ENCODE results near the gene METTL1. TPM values are rescaled to one million over a fixed set of nuclear protein-coding genes. Genes with fewer than 3 reads are reported as not detected.

Gene METTL1
- total RNA-seq, 2 donors from 2014 or later: 26.1 to 28.7 TPM

DNA sequence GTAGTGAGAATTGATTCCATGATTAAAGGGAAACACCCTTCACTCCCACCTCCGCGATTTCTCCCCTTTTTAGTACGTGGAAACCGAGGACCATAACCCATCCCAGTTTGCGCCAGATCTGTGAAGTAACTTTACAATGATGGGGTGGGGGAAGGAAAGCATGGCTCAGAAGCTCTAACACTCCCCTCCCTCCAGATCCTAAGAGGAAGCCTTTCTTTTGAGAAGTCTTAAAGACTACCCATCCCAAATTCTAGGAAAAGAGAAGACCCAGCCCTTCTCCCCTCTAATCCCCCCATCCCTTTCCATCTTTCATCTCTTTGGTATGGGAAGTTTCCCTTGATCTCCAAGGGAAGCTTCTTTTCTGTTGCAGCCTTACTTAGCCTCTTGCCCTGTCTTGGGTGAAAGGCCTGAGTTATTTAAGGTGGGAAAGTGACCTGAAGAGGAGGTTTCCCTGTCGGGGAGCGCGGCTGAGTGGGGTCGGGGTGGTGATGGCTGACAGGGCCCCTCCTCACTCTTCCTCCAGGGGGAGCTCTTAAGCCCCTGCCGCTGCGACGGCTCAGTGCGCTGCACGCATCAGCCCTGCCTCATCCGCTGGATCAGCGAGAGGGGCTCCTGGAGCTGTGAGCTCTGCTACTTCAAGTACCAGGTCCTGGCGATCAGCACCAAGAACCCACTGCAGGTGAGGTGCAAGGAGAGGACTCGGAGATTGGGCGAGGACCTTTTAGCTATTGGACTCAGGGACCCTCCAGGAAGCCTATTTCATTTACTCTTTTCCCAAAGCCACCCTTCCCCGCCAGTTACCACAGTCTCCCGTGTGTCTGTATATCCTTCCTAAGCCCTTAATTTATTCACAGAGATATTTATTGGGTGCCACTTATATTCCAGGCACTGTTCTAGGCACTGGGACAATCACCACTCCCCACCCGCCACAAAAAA, 15.2 kb downstream of the METTL1 start:
- Mint-ChIP-seq H3K9me3 (no peaks in the 10 kb centered on the region), H3K4me1 (peaks cover 29% of the 10 kb centered on the region), H3K4me3 (peak overlapping the region; percentile 73), H3K36me3 (ENCODE audit: low read depth) (peaks cover 13% of the 10 kb centered on the region), H3K27me3 (ENCODE audit: insufficient read depth) (peaks cover 68% of the 10 kb centered on the region), H3K27ac (no peak overlapping the region)
- peak; percentile 95 for DNase-seq
- Histone ChIP-seq H3K27me3 (ENCODE audit: control insufficient read depth, insufficient read depth, low read length, poor library complexity, severe bottlenecking) (peaks cover 56% of the 10 kb centered on the region), H3K9me3 (ENCODE audit: control insufficient read depth, low read length) (no peaks in the 10 kb centered on the region), H3K4me3 (ENCODE audit: low read length) (peak overlapping the region; percentile 79), H3K27ac (ENCODE audit: low read depth, low read length) (no peak overlapping the region), H3K9ac (ENCODE audit: extremely low read depth, low read length, poor library complexity, severe bottlenecking) (no peak overlapping the region), H3K36me3 (ENCODE audit: control insufficient read depth, insufficient read depth, low read length) (peaks cover 7% of the 10 kb centered on the region), H3K4me1 (ENCODE audit: control insufficient read depth, insufficient read depth, low read length) (no peaks in the 10 kb centered on the region)
- 13 to 18% methylated on average over 5 to 16 of the region's 22 CpGs for WGBS, 2 experiments (ENCODE audit: insufficient coverage in 1 of 2, insufficient read length in 1 of 2)
- TF ChIP-seq, protein P1, sequence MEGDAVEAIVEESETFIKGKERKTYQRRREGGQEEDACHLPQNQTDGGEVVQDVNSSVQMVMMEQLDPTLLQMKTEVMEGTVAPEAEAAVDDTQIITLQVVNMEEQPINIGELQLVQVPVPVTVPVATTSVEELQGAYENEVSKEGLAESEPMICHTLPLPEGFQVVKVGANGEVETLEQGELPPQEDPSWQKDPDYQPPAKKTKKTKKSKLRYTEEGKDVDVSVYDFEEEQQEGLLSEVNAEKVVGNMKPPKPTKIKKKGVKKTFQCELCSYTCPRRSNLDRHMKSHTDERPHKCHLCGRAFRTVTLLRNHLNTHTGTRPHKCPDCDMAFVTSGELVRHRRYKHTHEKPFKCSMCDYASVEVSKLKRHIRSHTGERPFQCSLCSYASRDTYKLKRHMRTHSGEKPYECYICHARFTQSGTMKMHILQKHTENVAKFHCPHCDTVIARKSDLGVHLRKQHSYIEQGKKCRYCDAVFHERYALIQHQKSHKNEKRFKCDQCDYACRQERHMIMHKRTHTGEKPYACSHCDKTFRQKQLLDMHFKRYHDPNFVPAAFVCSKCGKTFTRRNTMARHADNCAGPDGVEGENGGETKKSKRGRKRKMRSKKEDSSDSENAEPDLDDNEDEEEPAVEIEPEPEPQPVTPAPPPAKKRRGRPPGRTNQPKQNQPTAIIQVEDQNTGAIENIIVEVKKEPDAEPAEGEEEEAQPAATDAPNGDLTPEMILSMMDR (conservative IDR thresholded peaks at IDR 0.05): peak; percentile 92

GRCh38 chr12:57755454-57756372, 16.2 kb downstream of the METTL1 start:
- peak; percentile 83 for DNase-seq

DNA sequence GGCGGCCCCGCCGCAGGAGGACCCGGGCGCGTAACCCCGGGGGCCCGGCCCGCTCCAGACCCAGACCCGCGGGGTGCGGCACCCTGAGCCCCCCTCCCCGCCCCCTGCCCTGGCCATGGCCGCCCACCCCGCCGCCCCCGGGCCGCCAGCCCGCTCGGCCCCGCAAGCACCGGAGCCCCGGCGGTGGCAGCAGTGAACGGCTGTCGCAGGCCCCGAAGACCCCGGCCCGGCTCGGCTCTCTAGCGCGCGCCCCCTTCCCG, 16.8 kb downstream of the METTL1 start:
- H3K27me3 ChIP-seq (ENCODE audit: control insufficient read depth, insufficient read depth, low read length, poor library complexity, severe bottlenecking): peaks cover 43% of the 10 kb centered on the region
- peaks cover 5% of the 10 kb centered on the region for H3K4me1 ChIP-seq (ENCODE audit: control insufficient read depth, insufficient read depth, low read length)
- Mint-ChIP-seq H3K4me1 (peaks cover 37% of the 10 kb centered on the region), H3K4me3 (peak overlapping the region; percentile 73), H3K36me3 (ENCODE audit: low read depth) (peaks cover 28% of the 10 kb centered on the region), H3K9me3 (no peaks in the 10 kb centered on the region), H3K27me3 (ENCODE audit: insufficient read depth) (peaks cover 54% of the 10 kb centered on the region), H3K27ac (no peak overlapping the region)
- DNase-seq: no peak
- H3K36me3 ChIP-seq (ENCODE audit: control insufficient read depth, insufficient read depth, low read length): peaks cover 18% of the 10 kb centered on the region
- no peaks in the 10 kb centered on the region for H3K9me3 ChIP-seq (ENCODE audit: control insufficient read depth, low read length)
- no peak overlapping the region for H3K9ac ChIP-seq (ENCODE audit: extremely low read depth, low read length, poor library complexity, severe bottlenecking)
- WGBS, 2 experiments (ENCODE audit: insufficient coverage in 1 of 2, insufficient read length in 1 of 2): 0% methylated on average over 33 of the region's 34 CpGs; no CpG with 5 or more reads in 1 of the 2 experiments
- TF ChIP-seq, protein P1 (conservative IDR thresholded peaks at IDR 0.05): no peak
- no peak overlapping the region for H3K27ac ChIP-seq (ENCODE audit: low read depth, low read length)
- H3K4me3 ChIP-seq (ENCODE audit: low read length): no peak overlapping the region

More at GRCh38 chr12:57755454-57756372, 16.2 kb downstream of the METTL1 start:
- TF ChIP-seq, protein P1 (conservative IDR thresholded peaks at IDR 0.05): no peak
- Histone ChIP-seq H3K27me3 (ENCODE audit: control insufficient read depth, insufficient read depth, low read length, poor library complexity, severe bottlenecking) (peaks cover 46% of the 10 kb centered on the region), H3K4me1 (ENCODE audit: control insufficient read depth, insufficient read depth, low read length) (peaks cover 4% of the 10 kb centered on the region), H3K36me3 (ENCODE audit: control insufficient read depth, insufficient read depth, low read length) (peaks cover 12% of the 10 kb centered on the region), H3K9me3 (ENCODE audit: control insufficient read depth, low read length) (no peaks in the 10 kb centered on the region), H3K9ac (ENCODE audit: extremely low read depth, low read length, poor library complexity, severe bottlenecking) (no peak overlapping the region), H3K4me3 (ENCODE audit: low read length) (peak overlapping the region; percentile 79), H3K27ac (ENCODE audit: low read depth, low read length) (no peak overlapping the region)
- 0% methylated on average over 28 to 70 of the region's 76 CpGs for WGBS, 2 experiments (ENCODE audit: insufficient coverage in 1 of 2, insufficient read length in 1 of 2)
- peaks cover 59% of the 10 kb centered on the region for H3K27me3 Mint-ChIP-seq (ENCODE audit: insufficient read depth)
- no peak overlapping the region for H3K27ac Mint-ChIP-seq
- peaks cover 22% of the 10 kb centered on the region for H3K36me3 Mint-ChIP-seq (ENCODE audit: low read depth)
- peaks cover 36% of the 10 kb centered on the region for H3K4me1 Mint-ChIP-seq
- peak overlapping the region; percentile 73 for H3K4me3 Mint-ChIP-seq
- no peaks in the 10 kb centered on the region for H3K9me3 Mint-ChIP-seq
